Fibroblast of skin of scalp (primary cell): ENCODE results near the gene SELENOK. TPM values are rescaled to one million over a fixed set of nuclear protein-coding genes. Genes with fewer than 3 reads are reported as not detected.
A peak's percentile ranks its signal among the peaks of the same experiment; 100 is the strongest.
"Not testable (repeated sequence)": the region's sequence is repeated elsewhere in the genome, so short reads cannot be mapped to it uniquely, and the experiment has no call there.

Experiments used
- DNase-seq: peaks from one replicate; pipeline ENCODE4 v3.0.0-alpha.2; 2013
- polyA plus RNA-seq, 2 experiments: library from polyadenylated mRNA; unstranded; fragments of 120-200 nt; gene quantifications; one replicate each; pipeline ENCODE4 v1.2.1, GENCODE V29; 2013; ENCODE audit not compliant: insufficient read length in 2 of 2

Gene SELENOK
- 43.4 TPM for polyA plus RNA-seq (2013, experiment 1 of 2; ENCODE audit: insufficient read length)
- 44.7 TPM for polyA plus RNA-seq (2013, experiment 2 of 2; ENCODE audit: insufficient read length)

- peak; percentile 99 for DNase-seq
Observed at GRCh38 chr3:53891497-53892285, at the start of gene SELENOK. Gene SELENOK, minus strand, starts transcription at chr3:53891859.

DNA sequence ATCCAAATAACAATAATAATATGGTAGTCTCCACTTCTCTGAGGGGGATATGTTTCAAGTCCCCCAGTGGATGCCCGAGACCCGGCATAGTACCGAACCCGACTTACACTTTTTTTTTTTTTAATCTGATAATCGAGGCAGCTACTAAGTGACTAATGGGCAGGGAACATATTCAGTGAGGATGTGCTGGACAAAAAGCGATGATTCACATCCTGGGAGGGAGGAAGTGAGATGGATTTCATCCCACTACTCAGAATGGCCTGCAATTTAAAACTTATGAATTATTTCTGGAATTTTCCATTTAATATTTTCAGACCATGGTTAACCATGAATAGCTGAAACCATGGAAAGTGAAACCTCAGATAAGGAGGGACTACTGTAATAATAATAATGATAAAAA, 49.5 kb upstream of the SELENOK start:
- DNase-seq = peak; percentile 59

DNA sequence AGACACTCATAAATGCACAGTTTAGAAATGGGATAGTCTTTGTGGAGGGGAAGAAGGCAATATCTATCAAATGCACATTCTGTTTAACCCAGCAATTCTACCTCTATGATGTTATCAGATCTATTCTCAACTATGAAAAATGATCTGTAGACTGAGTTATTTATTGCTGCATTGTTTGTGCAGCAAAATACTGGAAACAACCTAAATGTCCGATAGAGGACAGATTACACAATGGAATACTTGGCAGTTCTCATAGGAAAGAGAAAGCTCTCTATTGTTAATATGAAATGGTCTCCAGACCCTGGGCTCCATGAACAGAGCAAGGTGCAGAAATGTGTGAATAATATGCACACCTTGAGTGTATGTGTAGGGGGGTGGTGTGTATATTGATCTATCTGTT, 49.0 kb upstream of the SELENOK start:
- no peak for DNase-seq

GRCh38 chr3:53939813-53940212, 48.2 kb upstream of the SELENOK start:
- DNase-seq = no peak

- DNase-seq = no peak
Observed at GRCh38 chr3:53939086-53939582, 47.5 kb upstream of the SELENOK start.

- DNase-seq = peak; percentile 48
Observed at GRCh38 chr3:53938645-53939044, 47.0 kb upstream of the SELENOK start.

DNA sequence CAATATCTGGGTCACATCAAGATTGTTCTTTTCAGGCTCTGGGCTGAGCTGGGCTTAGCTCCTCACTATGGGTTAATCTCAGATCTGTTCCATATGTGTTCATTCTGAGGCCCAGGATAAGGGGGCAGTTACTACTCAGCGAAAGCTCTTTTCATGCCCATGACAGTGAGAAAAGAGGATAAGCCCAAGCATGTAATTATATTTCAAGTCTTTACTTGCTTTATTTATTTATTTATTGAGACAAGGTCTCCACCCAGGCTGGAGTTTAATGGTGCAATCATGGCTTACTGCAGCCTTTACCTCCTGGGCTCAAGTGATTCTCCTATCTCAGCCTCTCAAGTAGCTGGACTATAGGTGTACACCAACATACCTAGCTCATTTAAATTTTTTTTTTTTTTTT, 44.7 kb upstream of the SELENOK start:
- DNase-seq = no peak

DNA sequence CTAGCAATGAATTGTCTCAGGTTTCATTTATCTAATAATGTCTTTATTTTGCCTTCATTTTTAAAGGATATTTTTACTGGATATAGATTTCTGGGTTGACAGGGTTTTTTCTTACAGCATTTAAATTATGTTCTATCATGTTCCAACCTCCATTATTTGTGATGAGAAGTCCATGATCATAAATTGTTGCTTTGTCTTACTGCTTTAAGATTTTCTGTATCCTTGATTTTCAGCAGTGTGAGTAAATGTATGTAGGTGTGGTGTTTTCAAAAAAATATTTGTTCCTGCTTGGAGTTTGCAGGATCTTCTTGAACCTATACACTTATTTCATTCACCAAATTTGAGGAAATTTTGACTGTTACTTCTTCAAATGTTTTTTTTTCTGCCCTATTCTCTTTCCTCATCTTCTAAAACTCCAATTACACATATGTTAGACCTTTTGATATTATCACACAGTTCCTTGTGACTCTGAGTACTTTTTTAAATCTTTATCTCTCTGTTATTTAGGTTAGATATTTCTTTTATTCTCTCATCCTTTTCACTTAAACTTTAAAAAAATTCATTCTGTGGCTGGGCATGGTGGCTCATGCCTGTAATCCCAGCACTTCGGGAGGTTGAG, 43.7 kb upstream of the SELENOK start:
- no peak for DNase-seq

GRCh38 chr3:53927208-53927872, 35.7 kb upstream of the SELENOK start:
- not testable (repeated sequence) for DNase-seq

DNA sequence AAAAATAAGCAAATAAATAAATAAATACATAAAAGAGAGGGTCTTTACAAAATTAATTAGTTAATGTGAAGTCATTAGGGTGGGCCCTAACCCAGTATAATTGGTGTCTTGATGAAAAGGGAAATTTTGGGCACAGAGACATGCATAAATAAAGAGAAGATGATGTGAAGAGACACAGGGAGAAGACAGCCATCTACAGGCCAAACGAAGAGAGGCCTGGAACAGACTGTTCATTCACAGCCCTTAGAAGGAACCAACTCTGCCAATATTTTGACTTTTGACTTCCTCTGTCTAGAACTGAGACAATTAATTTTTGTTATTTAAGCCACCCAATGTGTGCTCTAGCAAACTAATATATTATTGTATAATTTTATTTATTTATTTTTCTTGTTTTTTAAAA, 29.6 kb upstream of the SELENOK start:
- peak; percentile 15 for DNase-seq

- DNase-seq = no peak
Observed at GRCh38 chr3:53919741-53920140, 28.1 kb upstream of the SELENOK start.

DNA sequence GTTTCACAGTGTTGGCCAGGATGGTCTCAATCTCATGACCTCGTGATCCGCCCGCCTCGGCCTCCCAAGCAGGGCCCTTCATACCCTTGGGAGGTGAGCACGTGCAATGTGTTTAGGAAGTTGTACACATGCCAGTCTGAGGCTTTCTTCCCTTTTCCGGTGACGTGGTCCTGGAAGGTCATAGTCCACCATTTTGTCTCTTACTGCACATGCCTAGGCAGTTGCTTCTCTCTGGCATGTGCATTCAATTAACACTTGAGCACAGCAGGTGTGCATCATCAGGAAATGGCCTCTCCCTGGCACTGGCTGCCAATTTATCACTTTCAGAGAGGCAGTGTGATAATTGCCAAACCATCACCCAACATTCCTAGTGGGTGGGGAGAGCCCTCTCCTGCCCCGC, 21.7 kb upstream of the SELENOK start:
- no peak for DNase-seq

- DNase-seq = no peak
Observed at GRCh38 chr3:53902711-53903110, 11.1 kb upstream of the SELENOK start.

GRCh38 chr3:53902067-53902466, 10.4 kb upstream of the SELENOK start:
- no peak for DNase-seq

DNA sequence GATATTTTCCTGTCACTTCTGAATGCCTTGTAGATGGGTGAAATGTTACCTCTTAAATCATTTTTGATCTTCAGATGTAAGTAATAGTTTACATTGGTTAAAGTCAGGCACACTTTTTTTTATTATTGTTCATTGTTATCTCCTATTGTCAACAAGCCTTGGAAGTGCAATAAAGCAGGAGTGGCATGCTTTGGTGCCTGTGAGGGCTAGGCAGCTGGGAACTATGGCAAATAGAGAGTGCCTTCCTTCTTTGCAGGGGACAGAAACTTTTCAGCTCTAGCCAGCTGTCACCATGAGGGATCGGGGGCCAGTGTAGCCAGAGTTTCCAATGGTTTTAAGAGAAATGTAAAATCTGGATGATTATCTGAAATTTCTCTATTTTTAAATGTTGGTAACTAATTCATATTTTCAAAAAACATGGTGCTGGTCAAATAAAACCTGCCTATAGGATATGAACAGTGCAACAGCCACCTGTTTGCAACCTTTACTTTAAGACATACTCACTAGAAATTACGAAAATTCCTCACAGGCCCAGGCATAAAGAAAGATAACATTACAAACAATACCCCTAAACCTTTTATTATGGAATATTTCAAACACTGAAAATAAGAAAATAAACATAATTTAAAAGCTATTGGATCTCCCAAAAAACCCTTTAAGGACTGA, 9.1 kb upstream of the SELENOK start:
- DNase-seq = no peak

DNA sequence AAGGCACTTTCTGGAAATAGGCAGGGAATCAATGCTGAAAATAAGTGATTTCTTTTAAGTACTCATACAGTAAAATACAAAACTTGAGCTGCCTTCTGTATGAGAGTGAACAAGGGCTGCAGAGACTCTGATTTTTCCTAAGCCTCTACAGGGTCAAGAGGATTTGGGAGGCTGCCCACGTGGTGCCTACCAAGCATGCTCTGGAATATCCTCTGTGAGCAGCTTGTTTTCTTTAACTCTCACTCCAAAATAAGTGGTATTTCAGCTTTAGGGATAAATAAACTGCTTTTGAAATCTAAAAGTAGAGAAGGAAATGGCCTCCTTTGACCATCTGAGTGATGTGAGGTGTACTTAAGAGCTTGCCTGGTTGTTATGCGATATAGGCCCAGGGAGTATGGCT, 8.1 kb upstream of the SELENOK start:
- no peak for DNase-seq

DNA sequence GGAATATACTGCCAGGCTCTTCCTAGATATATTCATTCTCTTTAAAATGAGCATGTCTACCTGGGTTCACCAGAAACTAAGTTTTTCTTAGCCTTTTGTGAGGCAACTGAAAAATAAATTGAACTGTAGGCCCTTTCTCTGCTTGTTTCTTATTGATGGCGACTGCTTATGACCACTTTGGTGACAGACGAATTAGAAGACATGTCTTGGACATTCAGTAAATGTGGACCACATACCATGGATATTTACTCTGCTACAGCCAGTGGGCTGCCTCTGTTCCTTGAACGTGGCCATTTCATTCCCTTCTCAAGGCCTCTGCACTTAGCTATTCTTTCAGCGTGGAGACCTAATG, 603 bp upstream of the SELENOK start:
- DNase-seq = no peak

GRCh38 chr3:53890726-53891475, 758 bp downstream of the SELENOK start:
- DNase-seq = no peak

DNA sequence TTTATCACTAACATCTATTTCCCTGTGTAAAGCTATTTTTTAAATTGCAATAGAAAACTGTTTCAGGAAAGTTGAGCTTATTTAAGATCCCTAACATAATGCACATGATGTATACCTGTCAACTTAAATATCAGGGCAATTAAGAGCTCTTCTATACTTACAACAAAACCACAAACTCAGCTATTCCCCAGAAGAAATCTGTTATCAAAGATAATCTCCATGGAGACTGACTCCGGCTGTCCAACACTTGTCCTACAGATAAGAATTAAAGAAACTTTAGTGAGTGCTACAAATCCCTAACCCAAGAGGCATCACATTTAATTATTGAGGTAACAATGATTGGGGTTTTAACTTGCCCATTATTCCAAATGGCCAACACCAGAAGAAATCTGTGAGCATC, 3.4 kb downstream of the SELENOK start:
- no peak for DNase-seq

GRCh38 chr3:53887446-53887845, 4.2 kb downstream of the SELENOK start:
- DNase-seq = no peak

- no peak for DNase-seq
Observed at GRCh38 chr3:53885239-53885638, 6.4 kb downstream of the SELENOK start.

DNA sequence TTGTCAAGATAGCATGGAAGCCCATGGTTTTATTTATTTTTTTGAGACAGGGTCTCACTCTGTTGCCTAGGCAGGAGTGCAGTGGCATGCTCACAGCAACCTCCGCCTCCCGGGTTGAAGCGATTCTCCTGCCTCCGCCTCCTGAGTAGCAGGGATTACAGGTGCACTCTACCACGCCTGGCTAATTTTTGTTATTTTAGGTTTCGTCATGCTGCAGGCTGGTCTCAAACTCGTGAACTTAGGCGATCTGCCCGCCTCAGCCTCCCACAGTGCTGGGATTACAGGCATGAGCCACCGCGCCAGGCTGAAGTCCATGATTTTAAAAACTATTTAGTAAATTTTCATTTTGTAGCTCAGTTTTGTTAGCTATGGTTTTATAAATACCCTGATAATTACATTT, 7.0 kb downstream of the SELENOK start:
- DNase-seq = no peak
